Stimulated activated CD4-positive, alpha-beta T cell treated with anti-CD3 and anti-CD28 coated beads, Interleukin-12 subunit alpha, Interleukin-12 subunit beta, amount 100 ng/mL, for 4 hours (primary cell): ENCODE results near the gene MED13L.

Experiments used
- DNase-seq: peaks from one replicate; pipeline ENCODE4 v3.0.0-alpha.2; 2020

MED13L gene

DNA sequence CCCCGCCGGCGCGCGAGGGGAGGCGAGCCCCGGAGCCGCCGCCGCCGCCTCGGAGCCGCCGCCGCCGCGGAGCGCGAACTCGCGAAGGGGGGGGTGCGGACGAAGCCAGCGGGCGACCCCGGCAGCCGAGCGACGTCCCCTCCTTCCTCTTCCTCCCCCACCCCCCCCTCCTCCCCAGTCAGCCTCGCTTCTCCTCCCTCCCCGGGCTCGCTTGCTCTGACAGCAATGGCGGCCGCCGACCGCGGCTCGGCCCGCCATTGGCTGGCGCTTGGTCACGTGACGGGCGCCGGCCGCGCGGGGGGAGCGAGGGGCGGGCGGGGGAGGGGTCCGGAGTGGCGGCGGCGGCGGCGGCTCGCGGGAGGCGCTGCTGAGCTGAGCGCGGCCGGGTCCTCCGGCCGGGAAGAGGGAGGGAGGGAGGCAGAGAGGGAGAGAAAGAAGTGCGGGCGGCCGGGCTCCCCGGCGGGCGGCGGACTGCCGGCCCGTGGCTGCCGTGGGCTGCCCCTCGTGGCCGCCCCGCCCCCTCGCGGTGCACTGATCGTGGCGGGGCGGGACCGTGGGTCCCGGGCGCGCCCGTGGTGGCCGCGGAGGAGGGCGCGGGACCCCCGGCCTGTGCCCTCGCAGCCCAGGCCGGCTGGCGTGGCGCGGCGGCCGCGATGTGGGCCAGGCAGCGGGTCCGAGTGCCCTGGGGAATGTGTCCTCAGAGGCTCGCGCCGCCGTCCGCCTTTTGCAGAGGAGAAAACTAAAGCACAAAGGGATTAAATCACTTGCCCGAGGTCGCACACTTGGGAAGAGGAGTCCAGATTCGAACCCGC is at the start of gene MED13L:
Gene MED13L (minus strand): TSS at position 227 of the 812 bp plus-strand sequence. CDS start 562 bp downstream, outside the sequence.
- peak; percentile 87 for DNase-seq

DNA sequence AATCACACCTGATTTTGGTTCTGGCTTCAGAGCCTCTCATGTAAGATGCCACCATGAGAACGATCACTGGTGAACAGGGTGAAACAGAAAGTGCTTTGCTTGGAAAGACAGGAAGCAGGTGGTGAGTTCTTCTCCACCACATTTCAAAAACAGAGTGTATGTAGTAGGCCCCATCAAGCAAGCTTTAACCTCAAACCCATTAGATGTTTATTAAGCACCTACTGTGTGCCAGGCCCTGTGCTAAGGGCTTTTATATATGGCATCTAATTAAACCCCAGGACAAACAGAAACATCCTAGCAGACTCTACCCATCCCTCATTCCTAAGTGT is 47.8 kb upstream of the MED13L start:
- no peak for DNase-seq

DNA sequence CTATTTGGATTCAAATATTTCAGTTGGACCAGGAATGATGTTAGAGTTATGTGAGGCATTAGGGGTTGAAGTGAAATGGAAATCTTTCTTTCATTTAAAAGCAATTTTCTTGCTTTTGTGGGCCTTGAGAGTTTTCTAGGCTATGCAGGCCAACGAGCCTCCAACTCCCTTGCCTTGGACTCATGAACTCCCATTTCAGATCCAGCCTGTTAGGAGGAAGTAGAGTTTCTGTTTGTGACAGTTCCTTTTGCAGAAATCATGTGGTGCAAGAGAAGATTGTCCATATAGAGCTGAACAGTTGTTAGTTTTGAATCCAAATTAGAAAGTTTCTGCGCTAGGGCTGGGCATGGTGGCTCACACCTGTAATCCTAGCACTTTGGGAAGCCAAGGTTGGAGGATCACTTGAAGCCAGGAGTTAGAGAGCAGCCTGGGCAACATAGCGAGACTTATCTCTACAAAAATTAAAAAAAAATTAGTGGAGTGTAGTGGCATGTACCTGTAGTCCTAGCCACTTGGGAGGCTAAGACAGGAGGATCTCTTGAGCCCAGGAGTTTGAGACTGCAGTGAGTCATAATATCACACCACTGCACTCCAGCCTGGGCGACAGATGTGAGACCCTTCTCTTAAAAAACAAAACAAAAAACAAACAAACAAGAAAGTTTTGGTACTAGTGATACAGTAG is 47.3 kb upstream of the MED13L start:
- no peak for DNase-seq

DNA sequence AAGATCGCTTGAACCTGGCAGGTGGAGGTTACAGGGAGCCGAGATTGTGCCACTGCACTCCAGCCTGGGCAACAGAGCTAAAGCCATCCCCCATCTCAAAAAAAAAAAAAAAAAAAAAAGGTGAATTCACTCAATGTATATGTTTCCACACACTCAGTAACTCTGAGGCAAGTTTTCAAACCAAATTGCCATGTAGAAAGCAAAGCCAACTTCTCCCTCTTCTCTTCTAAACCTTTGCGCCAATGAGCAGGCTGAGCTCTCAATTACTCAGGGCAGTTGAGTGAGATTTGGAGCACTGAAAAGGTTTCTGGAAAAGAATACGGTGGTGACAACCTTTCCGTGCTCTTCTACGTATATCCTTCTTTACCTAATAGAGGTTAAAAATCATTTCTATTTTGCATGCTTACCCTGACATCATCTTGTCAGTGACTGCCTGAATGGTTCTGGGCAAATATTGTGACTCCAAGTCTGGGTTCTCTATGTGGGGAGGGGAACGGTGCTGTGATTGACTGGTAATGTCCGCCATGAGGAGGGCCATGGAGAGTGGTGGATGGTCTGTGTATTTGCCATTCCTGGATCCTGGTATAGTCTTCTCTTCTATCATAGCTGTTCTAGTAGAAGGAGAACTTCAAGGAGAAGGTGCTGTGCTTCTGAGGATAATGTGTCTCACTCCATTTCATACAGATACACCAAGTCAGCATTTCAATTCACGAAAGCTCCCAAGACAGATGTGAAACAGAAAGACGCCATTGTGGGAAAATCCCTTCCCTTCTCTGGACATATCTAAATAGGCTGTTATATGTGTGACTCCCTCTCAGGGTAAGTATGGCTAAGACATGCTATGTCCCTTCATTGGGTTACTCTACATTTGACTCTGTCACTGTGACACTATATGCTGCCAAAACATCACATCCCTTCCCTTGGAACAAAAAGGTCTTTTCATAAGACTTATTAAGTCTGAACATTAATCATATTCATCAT is 46.2 kb upstream of the MED13L start:
- no peak for DNase-seq

DNA sequence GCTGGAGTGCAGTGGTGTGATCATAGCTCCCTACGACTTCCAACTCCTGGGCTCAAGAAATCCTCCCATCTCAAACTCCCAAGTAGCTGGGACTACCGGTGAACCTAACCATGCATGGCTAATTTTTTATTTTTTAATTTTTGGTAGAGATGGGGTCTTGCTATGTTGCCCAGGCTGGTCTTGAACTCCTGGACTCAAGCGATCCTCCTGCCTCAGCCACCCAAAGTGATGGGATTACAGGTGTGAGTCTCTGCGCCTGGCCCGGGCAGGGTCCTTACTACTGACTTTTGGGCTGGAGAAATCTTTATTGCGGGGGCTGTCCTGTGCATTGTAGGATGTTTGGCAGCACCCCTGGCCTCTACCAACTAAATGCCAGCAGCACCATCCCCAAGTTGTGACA is 44.4 kb upstream of the MED13L start:
- no peak for DNase-seq

DNA sequence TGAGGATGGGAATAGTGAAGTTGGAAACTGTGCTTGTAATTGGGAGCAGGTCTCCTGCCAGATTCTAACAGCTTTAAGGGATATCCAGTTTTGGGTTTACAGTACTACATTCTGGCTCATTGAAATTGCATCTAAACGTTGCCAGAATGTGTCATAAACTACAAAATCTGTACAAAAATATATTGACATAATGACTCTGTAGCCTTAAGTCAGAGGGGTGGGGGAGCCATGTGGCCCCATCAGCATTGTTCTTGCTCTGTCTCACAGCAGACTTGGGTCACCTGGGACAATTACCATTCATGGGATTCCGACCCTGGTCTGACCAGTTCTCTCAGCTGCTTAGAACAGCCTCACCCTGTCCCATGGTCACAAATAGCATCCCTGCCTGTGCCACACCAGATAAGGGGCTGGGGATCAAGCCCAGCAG is 43.3 kb upstream of the MED13L start:
- no peak for DNase-seq

DNA sequence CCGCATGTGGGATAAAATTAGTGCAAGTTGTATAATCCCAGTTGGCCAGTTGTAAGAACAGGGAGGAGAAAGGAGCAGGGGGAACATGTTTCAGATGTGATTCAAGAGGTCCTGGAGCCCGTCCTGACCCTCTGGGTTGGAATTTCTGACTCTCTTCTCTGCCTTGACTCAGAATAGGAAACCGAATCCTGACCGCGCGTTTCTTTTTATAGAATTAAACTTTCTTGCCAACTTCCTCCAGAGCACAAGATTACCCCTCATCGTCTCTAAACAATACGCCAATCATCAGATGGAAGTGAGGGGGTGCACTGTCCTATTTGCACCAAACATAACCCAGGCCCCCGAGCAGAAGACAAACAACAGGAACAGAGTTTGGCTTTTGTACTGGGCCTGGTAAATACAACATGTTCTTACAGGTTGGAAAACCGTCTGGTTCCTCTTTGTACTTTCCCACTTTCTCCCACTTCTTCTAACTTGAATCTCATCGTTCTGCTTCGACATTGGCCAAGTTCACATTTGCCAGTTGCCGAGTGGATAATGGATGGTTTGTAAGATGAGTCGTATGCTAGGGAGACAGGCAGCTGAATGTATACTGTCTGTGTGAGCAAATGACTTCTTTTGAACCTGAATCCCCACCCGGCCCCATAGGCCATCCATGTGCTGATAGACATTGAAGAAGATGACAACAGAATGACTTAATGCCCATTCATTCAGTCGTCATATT is 42.6 kb upstream of the MED13L start:
- DNase-seq: peak; percentile 5

DNA sequence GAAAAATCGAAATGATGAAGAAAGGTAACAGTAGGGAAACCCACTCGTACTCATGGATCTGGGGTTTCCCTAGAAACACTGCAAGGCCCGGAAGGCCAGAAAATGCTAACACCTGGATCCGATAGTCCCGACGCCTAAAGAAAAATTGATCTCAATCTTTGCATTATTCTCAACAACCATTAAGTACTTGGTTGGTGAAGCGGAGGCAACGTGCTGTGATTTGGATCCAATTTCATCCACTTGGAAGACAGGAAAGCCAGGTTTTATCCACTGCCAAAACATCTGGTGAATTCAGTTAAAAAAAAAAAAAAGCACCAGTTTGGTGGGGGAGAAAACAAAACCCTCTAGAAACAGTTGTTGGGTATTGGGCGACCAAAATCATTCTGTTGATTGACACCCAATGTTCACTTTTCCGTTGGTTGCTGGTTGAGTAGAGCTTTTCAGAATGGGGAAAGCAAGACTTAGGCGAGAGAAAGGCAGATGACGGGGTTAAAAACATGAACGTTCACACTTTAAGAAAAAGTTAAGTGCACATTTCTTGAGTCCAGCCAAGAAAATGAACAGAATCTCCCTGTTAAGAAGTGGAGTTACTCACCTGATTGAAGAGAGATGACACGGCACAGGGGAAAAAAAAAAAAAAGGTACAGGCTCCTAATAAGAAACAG is 41.9 kb upstream of the MED13L start:
- DNase-seq: no peak

DNA sequence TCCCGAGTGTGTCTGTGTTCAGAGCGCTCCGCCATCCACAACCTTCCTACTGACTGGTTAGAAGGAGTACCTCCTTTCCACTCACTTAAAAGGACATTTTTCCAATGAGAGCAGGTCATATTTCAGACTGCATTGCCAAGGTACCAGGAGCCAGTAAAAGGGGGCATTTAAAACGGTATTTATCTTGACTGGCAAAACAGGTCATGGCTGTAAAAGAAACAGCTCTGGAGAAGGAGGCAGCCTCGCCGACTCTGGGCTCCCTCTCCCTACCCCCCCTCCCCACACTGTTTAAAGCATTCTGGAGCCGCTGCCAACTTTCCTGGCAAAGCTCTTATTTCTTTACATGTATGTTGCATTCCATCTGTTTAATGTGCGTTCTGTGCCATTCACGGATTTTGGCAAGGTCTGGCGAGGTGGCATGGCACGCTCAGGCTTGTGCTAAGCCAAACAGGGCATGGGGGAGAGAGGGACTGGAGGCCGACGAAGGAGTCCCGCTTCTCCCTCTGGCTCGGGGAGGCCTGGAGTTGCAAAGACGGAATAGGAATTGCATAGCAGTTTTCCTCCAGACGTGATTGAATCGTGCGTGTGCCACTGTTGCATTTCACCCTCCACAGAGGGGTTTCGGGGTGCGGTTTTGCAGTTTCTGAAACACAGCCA is 41.2 kb upstream of the MED13L start:
- DNase-seq: no peak

DNA sequence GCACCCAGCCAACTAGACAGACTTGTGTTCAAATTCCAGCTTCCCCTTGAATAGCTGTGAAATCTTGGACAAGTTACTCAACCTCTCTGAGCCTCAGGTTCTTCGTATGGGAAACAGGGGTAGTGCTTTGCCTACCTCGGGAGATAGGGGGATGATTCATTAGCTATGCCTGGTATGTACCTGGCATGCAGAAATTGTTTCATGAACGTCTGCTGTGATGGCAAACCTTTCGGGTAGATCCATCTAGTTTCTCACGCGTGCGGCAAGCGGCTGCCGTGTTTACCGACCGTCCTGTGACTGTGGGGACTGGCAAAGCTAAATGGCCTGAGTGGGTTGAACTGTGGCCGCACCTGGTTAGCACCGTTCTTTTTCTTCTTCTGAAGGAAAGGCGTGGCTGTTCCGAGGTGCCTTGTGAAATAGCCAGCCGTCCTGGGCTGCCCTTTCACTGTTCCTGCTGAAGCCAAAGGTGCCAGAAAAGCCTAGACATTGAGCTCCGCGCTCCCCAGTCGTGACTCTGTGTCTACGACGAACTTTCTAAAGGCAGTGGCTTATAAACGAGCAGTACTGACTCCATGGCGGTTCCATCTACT is 40.6 kb upstream of the MED13L start:
- DNase-seq: no peak

DNA sequence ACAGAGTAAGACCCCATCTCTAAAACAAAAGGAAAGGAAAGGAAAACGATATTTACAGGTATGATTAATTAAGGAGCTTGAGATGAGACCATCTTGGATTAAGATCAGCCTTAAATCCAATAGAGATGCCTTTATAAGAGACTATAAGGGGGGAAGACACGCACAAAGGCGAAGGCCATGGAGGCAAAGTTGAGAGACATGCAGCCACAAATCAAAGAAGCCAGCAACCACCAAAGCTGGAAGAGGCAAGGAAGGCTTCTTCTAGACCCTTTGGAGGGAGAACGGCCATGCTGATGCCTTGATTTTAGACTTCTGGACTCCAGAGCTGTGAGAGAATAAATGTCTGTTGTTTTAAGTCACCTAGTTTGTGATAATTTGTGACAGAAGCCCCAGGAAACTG is 39.6 kb upstream of the MED13L start:
- DNase-seq: no peak

DNA sequence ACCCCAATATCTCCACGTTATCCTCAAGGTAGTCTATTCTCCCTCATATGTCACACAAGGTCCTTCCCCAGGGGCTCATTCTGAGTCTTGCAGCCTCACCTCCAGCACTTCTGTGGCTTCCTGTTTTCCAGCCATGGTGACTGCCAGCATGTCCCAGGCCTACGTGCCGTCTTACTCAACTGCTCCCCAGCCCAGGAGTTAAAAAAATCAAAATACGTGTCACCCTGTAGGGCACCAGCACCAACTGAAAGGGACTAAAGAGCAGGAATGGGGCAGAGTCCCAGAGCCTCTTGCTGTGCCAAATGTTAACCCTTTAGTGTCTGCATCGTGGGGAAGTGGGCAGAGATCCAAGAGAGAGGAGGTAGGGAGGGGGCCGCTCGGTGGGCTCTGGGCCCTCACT is 37.0 kb upstream of the MED13L start:
- DNase-seq: no peak

DNA sequence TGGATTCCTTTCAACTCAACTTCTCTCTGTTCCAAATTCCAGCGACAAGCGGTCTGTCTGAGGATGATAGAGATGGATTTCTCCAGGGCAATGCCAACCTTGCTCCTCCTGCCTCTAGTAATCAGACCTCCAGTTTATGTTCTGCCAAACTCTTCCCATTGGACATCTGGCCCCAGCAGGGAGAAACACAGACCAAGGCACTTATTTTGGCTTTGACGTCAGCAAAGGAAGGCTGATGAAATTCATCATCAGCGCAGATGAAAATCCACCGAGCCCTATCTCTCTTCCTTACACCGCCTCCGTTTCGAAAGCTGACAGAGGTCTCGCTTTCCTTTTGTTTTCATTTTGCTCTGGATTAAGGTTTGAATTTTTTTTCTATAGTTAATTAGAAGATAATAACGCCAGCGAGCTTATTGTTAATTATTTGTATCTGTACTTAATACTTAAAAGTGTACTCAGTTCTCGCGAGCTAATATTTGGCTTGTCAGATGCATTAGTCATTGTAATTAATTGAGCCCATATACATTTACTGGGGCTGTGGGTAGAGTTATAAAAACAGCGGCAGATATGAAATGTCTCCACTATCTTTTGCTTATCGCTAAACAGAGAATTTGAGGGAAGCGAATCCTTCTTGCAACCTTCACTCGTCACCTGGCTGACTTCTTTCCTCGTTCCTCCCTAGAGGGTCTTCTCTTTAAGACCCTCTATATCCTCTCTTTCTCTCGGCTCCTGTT is 35.9 kb upstream of the MED13L start:
- DNase-seq: no peak

DNA sequence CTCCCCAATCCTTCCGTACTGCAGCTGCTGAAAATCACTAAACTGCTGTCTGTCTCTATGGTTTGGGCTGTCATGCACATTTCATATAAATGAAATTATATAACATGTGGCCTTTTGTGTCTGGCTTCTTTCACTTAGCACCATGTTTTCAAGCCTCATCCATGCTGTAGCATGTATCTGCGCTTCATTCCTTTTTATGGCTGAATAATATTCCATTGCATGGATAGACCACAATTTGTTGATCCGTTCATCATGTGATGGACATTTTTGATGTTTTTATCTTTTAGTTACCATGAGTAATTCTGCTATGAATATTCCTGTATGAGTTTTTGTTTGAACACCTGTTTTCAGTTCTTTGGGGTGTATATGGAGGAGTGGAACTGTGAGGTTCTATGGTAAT is 32.6 kb upstream of the MED13L start:
- DNase-seq: no peak

DNA sequence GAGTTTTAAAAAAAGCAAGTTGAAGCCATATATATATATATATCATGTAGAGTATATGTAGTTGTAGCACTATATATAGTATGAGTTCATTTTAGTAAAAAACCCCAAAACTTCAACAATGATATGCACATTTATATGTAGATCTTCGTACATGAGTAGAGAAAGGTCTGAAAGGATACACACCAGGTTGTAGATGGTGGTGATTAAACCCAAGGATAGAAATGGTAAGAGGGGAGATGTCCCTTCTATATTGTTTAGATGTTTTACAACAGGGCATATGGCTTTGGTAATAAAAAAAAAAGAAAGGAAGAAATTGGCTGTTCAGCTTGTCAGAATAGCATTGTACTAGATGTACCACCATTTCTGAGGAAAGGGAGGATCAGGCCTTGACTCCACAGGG is 31.9 kb upstream of the MED13L start:
- no peak for DNase-seq

DNA sequence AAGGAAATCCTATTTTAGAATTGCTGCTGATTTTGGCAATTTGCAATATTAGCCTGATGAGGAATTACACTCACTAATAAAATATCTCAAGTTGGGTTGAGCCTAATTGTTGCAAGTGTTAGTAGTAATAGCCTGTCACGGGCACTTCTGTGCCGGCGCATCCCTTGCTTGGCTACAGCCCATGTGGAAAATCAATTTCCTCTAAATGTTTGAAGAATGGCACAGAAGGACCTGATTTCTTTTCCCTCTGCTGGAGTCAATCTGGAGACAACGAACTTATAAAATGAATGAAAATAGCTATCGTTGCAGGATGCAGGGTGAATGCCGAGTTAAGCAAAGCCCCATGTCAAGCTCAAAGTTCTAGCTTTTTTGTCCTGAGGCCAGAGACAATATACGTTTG is 31.2 kb upstream of the MED13L start:
- DNase-seq: no peak

DNA sequence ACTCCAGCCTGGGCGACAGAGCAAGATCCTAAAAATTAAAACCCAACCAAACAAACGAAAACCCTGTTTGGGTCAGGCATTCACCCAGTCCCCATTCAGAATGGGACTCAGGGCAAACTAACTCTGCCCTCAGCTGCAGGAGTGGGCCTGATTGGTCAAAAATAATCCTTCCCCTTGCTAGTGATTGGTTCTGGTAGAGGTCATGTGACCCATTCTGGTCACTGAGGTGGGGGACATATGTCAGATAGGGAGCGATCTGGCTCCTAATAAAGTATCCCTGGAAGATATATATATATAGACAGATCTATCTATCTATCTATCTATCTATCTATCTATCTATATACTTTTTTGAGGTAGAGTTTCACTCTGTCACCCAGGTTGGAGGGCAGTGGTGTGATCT is 29.5 kb upstream of the MED13L start:
- DNase-seq: no peak

DNA sequence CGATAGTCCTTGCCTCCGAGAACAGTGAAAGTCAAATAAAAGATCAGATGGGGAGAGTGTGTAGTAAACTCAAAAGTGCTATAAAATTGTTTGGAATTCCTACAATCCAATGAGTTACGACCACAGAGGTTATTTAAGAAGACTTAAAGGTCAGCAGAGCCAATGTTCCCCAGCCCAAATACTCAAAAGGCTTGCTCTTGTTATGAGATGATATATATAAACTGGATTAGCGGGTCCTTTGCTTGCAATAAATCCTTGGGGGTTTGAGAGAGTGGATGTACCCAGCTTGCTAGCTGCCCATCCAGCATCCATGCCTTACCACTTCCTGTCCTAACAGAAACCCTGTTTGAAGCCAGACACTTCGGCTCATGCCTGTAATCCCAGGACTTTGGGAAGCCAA is 29.0 kb upstream of the MED13L start:
- DNase-seq: no peak

DNA sequence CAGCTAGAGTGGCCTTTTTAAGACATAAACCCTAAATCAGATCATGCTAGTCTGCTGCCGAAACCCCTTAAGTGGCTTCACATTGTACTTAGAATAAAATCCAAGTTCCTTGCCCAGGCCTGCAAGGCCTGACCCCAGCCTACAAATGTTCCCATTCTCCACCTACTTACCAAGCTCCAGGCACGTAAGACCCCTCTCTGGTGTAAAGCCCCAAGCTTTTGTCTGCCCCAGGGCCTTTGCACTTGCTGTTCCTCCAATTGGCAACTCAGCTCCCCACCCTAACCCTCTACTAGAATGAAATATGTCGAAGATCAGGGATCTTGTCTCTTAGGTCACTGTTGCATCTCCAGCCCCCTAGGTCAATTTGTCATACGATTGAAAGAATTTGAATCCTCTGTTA is 27.1 kb upstream of the MED13L start:
- no peak for DNase-seq

DNA sequence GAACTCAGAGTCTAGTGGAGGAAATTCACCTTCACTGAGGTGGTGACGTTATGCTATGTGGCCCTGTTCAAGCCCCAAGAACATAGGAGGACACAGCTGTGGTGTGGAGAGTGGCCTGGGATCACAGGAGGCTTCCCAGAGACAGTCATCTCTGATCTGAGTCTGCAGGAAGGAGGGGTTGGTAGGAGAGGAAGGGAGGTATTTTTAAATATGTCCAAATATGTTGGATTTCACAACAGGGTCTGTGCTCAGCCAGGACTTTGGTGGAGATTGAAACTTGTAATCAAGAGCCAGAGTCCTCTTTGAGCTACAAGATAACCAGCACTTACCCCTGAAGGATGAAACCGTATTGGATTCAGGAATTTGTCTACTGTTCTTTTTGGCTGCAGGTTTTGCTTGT is 26.4 kb upstream of the MED13L start:
- no peak for DNase-seq

DNA sequence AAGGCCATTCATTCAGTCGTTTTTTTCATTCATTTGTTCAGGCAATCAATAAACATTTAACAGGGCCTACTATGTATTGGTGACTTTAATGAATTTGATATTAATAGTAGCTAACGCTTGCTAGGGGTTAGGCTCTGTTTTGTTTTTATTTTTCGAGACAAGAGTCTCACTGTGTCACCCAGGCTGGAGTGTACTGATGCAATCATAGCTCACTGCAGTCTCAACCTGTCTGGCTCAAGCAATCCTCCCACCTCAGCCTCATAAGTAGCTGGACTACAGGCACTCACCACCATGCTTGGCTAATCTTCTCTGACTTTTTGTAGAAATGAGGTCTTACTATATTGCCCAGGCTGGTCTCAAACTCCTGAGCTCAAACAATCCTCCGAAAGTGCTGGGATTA is 25.6 kb upstream of the MED13L start:
- no peak for DNase-seq
